Thyroid gland (tissue), 4 donors: Measurements from ENCODE around the gene OR5B2.

Experiments used
- CTCF ChIP-seq, 6 experiments: fragments of 200-600 bp in 3 of 6; fragments of 450-650 bp in 3 of 6; sonication (generic) in 3 of 6; IDR thresholded peaks; one replicate each; pipeline ENCODE4 v1.5.1; 2016 to 2019; ENCODE audit warnings: antibody characterized with exemption in 6 of 6, mild to moderate bottlenecking in 2 of 6, inconsistent platforms in 1 of 6, moderate library complexity in 1 of 6
- POLR2A ChIP-seq, 2 donors: fragments of 450-650 bp; IDR thresholded peaks; one replicate each; pipeline ENCODE4 v1.6.1; 2017; ENCODE audit warnings: antibody characterized with exemption in 2 of 2, mild to moderate bottlenecking in 2 of 2, moderate library complexity in 1 of 2

- TF ChIP-seq POLR2A (IDR thresholded peaks at IDR 0.05) (no peak), CTCF (IDR thresholded peaks at IDR 0.05) (no peak)
Observed at GRCh38 chr11:58444300-58444699, 16.4 kb upstream of the OR5B2 start.
